NCI-H2196 treated with DMSO at 0.1 percent for 48 hours (cell line): Measurements from ENCODE around the gene MLNR.
A peak's percentile ranks its signal among the peaks of the same experiment; 100 is the strongest.

Source experiments
- DNase-seq: peaks from one replicate; lab custom pipeline; 2025; ENCODE audit not compliant: unreplicated experiment; lab: John Stamatoyannopoulos, UW

Gene MLNR

DNA sequence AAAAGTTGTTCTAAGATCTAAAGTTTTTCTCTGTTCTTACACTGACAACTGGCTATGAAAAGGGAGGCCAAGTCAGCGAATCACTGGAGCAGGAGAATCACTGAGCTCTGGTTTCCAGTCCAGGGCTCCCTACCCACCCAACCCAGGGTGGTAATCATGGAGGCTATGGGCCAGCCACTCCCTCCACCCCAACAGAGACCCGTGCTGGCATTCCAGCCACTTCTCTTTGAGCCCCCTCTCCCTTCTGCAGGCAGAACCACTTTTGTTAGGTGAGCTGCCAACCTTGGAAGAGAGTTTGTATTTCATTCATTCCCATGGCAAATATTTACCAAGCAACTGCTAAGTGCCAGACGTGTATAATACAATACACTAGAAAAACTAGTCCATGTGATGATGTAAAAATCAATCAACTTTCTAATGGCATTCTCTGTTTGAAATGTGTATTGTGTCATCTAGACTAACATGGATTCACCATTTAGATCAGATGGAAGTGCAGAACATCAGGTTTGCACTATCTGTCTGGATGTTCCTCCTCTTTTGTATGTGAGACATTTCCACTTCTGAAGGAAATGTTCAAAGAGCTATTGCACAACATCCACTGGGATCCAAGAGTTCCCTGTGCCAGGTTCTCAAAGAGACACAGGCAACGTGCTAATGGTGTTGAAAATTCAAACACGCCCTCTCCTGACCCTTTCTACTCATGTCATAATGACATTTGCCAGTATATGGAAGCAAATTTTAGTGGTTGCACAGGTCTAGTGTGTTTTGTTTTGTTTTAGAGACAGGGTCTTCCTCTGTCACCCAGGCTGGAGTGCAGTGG lies 5.3 kb downstream of the MLNR start:
- no peak for DNase-seq

DNA sequence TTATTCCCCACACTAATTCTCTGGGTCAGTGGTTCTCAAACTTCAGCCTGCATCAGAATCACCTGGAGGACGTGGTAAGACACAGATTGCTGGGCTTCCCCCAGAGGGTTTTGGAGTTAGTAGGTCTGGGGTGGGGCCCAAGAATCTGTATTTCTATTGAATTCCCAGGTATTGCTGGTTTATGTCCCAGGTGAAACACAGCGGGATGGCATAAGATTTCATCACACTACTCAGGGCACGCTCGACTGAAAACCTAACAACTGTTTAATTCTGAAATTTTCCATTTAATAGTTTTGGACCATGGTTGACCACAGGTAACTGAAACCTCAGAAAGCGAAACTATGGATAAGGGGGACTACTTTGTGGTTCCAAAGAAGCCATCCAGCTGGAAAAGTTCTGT lies 6.5 kb downstream of the MLNR start:
- DNase-seq: no peak

DNA sequence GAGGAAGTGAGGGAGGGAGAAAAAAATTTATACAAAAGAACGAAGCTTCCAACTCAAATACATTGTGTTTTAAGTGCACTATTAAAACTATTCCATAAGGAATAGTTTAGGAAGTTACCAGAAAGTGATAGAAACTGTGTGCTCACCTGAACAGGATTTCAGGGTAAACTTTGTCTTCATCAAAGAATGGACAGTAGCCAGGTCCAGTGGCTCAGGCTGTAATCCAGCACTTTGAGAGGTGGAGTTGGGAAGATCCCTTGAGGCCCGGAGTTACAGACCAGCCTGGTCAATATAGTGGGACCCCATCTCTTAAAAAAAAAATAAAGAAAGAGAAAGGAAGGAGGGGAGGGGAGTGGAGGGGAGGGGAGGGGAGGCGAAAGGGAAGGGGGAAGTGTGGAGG lies 14.6 kb downstream of the MLNR start:
- DNase-seq: no peak

DNA sequence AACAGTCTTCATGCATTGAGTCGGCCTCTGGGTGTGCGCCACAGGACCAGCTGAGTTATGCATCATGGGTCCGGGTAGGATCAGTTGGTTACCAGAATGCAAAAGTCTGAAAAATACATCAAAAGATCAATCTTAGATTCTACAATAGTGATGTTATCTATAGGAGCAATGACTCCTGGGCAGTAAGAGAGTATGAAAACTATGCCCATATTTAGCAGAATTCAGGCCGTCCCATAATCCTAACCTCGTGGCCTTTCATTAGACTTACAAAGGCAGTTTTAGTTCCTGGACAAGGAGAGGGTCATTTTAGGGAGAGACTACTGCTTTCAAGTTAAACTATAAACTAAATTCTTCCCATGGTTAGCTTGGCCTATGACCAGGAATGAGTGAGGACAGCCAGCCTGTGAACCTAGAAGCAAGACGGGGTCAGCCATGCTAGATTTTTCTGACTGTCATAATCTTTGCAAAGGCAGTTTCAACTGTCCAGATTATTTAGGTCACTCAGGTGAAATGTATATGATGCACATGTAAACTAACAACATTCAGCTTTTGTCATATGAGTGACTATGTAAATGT lies 15.8 kb downstream of the MLNR start:
- DNase-seq: no peak

DNA sequence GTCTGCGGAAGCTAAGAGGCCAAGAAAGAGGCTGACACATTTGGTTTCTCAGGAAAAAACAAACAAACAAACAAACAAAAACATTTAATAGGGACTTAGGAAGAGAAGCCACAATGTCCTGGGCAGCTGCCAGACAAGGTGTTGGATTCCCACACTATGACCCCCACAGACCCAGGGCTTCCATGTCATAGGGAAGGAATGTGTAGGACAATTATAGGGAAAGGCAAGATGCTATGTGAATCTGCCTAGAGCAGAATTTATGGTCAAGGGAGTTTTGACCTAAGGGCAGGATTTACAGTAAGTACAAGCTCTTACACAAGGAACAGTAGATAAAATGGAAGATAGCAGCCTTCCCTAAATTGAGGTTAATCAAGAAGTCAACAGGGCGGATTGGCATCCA lies 18.5 kb downstream of the MLNR start:
- DNase-seq: no peak

DNA sequence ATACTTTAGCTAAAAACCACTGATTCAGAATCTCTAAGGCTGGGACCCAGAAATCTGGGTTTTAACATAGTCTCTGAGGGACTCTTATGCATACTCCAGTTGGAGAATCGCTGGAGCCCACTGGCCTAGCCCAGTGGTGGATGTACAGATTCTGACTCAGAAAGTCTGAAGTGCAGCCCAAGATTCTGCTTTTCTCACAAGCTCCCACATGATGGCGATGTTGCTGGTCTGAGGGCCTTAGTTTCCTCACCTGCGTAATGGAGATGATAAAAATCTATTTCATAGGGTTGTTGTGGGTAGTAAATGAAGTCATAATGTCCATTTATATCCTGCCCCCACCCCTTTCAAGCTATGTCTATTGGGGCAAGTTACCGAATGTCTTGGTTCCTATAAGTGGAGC lies 19.9 kb downstream of the MLNR start:
- no peak for DNase-seq

DNA sequence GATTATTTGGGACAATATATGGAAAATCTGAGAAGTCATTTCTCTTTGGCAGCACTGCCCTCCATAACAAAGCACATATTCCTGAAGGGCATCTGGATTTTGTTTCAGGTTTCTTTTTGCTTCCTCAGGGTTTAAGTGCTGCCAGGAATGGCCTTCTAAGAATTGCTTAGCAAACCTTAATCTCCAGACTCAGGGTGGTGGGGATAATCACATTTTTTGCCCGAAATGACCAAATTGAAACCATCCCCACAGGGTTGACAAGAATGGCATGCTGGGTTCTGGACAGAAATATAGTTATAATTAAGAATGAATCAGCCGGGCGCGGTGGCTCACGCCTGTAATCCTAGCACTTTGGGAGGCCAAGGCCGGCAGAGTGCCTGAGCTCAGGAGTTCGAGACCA lies 21.2 kb downstream of the MLNR start:
- no peak for DNase-seq

DNA sequence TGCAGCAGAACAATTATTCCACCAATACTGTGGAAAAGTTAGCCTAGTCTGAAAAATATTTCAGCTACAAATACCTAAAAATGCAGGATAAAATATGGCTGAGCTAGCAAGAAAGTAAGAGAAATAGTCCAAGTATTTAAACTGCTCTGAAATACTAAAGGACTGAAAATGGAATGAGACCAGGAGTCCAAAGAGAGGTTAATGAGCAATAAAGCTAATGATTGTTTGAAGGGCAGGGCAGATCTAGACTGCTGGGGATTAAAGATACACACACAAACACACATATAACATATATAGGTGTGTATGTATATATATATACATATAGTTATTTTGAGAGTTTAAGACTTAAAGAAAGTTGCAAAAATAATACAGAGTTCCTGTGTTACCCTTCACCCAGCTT lies 25.0 kb downstream of the MLNR start:
- no peak for DNase-seq

DNA sequence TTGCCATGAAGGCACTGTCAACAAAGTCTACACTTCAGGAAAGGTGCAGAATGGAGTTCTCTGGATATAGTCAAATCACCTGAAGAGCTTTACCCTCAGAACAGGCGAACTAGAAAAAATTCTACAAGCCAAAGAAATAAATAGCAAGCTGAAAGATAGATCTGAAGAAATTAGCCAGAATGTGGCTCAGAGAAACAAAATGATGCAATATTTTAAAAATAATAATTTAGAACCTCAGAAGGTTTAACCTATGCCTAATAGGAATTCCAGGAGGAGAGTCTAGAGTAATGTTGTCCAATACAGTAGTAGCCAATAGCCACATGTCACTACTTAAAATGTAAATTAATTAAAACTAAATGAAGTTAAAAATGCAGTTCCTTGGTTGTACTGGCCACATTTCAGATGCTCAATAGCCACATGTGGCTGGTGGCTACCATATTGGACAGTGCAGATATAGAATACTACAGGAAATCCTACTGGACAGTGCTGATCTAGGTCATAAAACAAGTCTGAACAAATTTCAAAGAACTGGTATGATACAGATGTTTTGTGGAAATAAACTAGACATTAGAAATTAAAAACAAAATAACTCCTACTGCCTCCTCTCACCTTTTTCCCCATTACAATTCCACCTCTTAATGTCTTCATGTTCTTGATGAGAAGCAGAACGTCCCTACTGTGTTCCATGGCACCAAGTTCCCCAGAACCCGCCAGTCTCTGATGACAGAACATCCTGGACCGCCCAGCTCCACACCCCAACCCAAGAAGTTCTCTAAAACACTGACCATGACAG lies 26.9 kb downstream of the MLNR start:
- DNase-seq: no peak

DNA sequence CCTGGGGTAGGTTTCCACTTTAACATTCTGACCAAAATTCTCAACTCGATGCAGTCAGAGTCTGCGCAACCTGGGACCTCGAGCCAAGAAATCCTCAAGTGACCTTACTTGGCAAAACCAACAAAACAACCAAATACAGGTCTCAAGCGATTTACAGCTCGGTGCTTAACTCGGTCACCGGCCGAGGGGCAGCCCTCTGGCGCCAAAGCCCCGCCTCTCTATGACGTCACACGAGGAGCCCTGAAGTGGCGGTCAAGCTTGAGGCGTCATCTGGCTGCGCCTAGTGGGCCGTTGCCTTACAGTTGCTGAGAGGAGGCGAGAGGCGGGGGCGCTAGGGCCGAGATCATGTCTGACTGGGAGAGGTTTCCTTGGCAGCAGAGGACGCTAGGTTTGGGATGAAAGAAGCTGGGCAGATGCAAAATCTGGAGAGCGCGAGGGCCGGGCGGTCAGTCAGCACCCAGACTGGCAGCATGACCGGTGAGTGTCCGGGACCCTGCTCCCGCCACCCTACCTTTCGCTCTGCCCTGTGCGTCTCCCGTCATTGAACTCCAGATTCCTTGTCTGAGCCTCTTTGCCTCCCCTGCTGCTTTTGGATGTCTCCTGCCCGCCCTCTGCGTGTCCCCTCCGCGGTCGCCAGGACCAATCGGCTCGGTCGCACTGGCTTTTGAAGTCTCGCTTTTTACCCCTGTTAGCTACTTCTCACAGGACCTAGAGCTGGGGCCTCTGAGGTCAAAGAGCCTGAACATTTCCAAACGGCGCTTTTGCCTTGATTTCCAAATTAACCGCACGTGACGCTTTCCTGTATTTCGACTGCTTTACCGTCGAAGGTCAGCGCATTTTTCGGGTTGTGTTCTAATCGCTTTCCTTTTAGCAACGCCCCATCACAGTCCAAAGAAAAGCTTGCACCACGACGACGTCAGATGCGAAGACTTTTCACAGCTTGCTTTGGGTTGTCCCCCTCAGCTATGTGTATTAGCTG lies 27.8 kb downstream of the MLNR start, which contains the start of gene CDADC1:
TSS of gene CDADC1 (plus strand) at position 283 of the 979 bp plus-strand sequence. CDS start at position 396, 113 bp downstream.
- DNase-seq: peak; percentile 68

DNA sequence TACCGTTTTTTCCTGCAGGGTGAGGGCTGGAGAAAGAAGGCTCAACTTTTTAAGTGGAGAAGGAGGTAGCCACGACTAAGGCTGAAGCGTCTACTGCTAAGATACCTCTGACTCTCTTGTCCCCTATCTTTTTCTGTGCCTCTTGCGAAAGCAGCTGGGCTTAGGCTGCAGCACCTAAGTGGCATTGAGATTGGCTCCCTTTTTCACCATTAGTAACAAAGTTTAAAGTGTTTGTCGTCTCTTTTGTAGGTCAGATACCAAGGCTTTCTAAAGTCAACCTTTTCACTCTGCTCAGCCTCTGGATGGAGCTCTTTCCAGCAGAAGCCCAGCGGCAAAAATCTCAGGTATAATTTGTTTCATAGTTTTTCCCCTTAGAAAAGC lies 28.5 kb downstream of the MLNR start:
- DNase-seq: no peak

DNA sequence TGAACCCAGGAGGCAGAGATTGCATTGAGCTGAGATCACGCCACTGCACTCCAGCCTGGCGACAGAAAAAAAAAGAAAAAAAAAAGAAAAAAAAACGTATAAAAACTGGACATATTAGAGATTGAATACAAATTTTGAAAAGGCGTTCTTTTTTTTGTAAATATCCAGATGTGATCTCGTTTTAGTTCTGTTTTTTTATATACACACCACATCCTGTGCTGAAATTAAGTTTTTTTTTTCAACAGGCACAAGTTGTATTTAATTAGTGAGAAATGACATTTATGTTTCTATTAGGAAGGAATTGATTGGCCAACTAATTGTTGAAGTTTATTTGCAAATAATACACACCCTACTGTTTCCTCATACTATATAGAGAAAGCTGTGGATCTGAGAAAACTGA lies 31.2 kb downstream of the MLNR start:
- no peak for DNase-seq

DNA sequence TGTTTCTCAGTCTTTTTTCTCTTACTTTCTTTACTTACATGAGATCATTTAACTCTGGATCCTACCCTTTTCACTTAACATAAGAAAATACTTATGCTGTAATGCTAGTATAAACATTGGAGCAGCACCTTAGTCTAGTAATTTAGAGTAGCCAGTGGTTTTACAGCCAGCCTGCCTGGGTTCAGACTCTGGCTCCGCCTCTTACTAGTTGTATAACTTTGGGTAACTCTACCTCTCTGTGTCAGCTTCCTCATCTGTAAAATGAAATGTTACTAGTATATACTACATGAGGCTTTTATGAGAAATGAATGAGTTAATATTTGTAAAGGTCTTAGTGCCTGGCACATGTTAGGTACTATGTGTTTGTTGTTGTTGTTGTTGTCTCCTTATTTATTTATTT lies 33.2 kb downstream of the MLNR start:
- no peak for DNase-seq

DNA sequence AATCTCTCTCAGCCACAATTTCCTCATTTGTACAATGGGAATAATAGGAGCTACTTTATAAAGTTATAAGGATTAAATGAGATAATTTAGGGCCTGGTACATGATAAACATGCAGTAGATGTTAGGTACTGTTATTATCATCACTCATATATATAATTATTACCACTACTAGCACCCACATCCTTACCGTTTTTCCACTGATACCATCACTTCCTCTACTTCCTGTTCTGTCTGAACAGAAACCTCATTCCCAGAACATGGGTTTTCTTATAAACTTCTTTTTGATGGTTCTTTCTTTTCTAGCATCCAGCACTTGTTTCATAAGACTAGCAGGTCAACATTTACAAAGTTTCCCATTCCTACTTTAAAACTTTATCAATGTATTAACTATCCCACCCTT lies 33.9 kb downstream of the MLNR start:
- DNase-seq: no peak

DNA sequence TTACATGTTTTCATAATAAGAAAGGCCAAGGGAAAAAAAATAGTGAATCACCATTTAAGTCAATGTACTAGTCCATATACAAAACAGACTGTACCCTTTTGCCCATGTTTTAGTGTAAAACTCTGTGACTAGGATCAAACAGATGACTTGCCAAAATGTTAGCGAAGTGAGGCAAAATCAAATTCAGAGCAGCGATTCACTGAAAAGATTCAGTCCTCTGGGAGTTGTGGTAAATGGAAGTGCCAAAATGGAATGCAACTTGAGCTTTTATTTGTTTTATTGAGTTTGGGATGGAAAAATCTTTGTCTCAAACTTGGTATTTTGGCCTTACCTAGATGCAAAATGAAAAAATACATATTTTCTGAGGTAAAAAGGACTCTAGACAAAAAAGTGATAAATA lies 36.7 kb downstream of the MLNR start:
- no peak for DNase-seq

DNA sequence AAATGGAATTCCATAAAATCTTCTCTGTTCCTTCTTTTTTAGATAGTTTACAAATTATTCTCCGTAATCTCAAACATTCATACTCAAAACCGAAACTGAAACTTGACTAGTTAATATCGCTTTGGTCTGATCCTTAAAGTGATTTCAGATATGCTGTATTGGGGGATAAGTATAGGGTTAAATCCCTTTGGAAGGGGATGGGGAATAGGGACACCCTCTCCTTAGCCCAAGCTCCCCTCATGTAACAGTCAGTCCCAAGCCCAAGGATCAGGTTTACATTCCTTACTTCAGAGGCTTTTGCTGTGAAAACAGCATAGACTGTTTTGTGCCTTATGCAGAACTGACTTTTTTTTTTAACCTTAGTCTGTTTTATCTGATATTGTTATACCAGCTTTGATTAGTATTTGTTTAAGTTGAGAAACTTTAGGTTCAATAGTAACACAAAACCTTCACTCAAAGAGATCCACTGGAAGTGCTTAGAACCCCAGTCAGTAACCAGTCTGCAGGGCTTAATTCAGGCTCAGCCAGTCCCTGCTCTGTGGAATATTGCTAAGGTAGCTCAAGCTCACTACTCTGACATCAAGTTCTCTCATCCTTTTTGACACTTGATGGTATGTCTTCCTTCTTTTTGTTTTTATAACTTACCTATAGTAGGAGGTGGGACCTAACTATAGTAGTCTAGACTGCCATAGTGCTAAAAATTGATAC lies 38.1 kb downstream of the MLNR start:
- DNase-seq: no peak

DNA sequence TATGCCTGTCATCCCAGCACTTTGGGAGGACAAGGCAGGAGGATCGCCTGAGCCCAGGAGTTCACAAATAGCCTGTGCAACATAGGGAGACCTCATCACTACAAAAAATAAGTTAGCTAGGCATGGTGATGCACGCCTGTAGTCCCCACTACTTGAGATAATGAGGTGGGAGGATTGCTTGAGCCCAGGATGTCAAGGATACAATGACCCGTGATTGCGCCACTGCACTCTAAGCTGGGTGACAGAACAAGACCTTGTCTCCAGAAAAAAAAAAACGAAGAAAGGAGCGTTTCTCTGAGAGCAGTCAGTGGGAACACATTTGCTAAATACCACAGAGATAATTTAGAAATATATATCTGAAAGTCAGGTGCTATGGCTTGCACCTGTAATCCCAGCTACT lies 39.4 kb downstream of the MLNR start:
- no peak for DNase-seq

DNA sequence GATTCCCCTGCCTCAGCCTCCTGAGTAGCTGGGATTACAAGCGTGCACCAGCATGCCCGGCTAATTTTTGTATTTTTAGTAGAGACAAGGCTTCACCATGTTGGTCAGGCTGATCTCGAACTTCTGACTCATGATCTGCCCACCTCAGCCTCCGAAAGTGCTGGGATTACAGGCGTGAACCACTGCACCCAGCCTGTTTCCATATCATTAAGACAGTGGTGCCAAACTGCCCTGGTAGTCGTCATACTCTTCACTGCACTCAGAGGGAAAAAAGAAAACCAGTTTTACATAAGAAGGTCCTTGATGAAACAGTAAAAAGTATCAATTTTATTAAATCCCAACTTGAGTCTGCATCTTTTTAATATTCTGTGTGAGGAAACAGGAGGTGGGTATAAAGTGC lies 42.5 kb downstream of the MLNR start:
- no peak for DNase-seq

DNA sequence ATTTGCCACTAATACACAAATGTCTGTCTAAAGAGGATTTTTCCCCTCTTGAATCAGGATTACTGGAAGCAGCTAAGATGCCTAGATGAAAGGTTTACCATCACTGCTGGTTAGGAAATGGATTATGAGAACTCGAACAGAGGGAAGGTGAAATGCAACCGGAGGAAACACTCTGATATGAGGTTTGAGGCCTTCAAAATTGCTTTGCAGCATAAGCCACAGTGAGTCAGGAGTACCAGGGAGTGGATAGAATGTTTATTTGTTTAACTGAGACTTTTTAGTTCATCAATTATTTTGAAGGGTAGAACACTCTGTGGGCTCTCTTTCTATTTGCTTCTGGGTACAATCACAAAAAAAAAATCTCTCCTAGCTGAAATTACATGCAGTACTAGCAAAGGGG lies 45.7 kb downstream of the MLNR start:
- no peak for DNase-seq

DNA sequence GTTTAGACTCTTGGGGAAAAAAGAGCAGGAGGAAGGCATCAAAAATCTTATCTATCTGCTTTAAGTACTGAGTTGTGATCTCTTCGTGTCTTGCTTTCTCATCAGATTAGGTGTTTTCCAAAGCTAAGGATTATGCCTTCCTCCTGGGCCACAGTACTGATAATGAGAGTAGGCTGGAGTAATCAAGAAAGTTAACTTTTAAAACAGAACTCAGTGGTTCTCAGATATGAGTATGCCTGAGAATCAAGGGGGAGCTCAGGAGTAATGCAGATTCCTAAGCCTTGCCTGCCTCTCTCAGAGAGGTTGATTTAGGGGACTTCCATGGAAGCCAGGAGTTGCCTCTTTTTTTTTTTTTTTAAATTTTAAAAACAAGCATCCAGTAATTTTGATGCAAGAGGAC lies 51.1 kb downstream of the MLNR start:
- no peak for DNase-seq
